ENCODE results near the gene ZNF846.
A peak's percentile ranks its signal among the peaks of the same experiment; 100 is the strongest.
"Not testable (repeated sequence)": the region's sequence is repeated elsewhere in the genome, so short reads cannot be mapped to it uniquely, and the experiment has no call there.

ZNF846 gene

GRCh38 chr19:9768175-9769112 is at the start of gene ZNF846:
TSS of gene ZNF846 (minus strand) at chr19:9768738. CDS start at chr19:9764950, 3,788 bp downstream.
- DNase-seq (ENCODE audit: low read depth, low spot score) = peak; percentile 83

GRCh38 chr19:9818175-9818733 is 49.7 kb upstream of the ZNF846 start:
- no peak for DNase-seq (ENCODE audit: low read depth, low spot score)

GRCh38 chr19:9811139-9811538 is 42.6 kb upstream of the ZNF846 start:
- no peak for DNase-seq (ENCODE audit: low read depth, low spot score)

- no peak for DNase-seq (ENCODE audit: low read depth, low spot score)
Observed at GRCh38 chr19:9808855-9809824, 40.6 kb upstream of the ZNF846 start.

- no peak for DNase-seq (ENCODE audit: low read depth, low spot score)
Observed at GRCh38 chr19:9806803-9807202, 38.3 kb upstream of the ZNF846 start.

- DNase-seq (ENCODE audit: low read depth, low spot score) = no peak
Observed at GRCh38 chr19:9801976-9802375, 33.4 kb upstream of the ZNF846 start.

GRCh38 chr19:9799162-9799561 is 30.6 kb upstream of the ZNF846 start:
- no peak for DNase-seq (ENCODE audit: low read depth, low spot score)

- DNase-seq (ENCODE audit: low read depth, low spot score) = no peak
Observed at GRCh38 chr19:9797871-9798270, 29.3 kb upstream of the ZNF846 start.

GRCh38 chr19:9796113-9796773 is 27.7 kb upstream of the ZNF846 start:
- peak; percentile 89 for DNase-seq (ENCODE audit: low read depth, low spot score)

- no peak for DNase-seq (ENCODE audit: low read depth, low spot score)
Observed at GRCh38 chr19:9793071-9793591, 24.6 kb upstream of the ZNF846 start.

- peak; percentile 86 for DNase-seq (ENCODE audit: low read depth, low spot score)
Observed at GRCh38 chr19:9792206-9793070, 23.9 kb upstream of the ZNF846 start.

GRCh38 chr19:9791552-9792205 is 23.1 kb upstream of the ZNF846 start:
- peak; percentile 88 for DNase-seq (ENCODE audit: low read depth, low spot score)

GRCh38 chr19:9791073-9791367 is 22.5 kb upstream of the ZNF846 start:
- DNase-seq (ENCODE audit: low read depth, low spot score) = not testable (repeated sequence)

- not testable (repeated sequence) for DNase-seq (ENCODE audit: low read depth, low spot score)
Observed at GRCh38 chr19:9789579-9789978, 21.0 kb upstream of the ZNF846 start.

GRCh38 chr19:9789066-9789465 is 20.5 kb upstream of the ZNF846 start:
- no peak for DNase-seq (ENCODE audit: low read depth, low spot score)

GRCh38 chr19:9788604-9789003 is 20.1 kb upstream of the ZNF846 start:
- not testable (repeated sequence) for DNase-seq (ENCODE audit: low read depth, low spot score)

- DNase-seq (ENCODE audit: low read depth, low spot score) = no peak
Observed at GRCh38 chr19:9786819-9787218, 18.3 kb upstream of the ZNF846 start.

GRCh38 chr19:9786342-9786741 is 17.8 kb upstream of the ZNF846 start:
- DNase-seq (ENCODE audit: low read depth, low spot score) = no peak
